Measurements from ENCODE around the gene RANBP1.

Gene RANBP1

GRCh38 chr22:20109411-20110358 lies 6.2 kb upstream of the RANBP1 start:
- no peak for FAIRE-seq

GRCh38 chr22:20110359-20110985 lies 5.4 kb upstream of the RANBP1 start:
- no peak for FAIRE-seq

GRCh38 chr22:20111045-20111688 lies 4.7 kb upstream of the RANBP1 start:
- no peak for FAIRE-seq

GRCh38 chr22:20111689-20112622 lies 3.9 kb upstream of the RANBP1 start:
- FAIRE-seq: no peak

GRCh38 chr22:20112623-20113511 lies 3.0 kb upstream of the RANBP1 start:
- no peak for FAIRE-seq

- no peak for FAIRE-seq
These were observed 2.2 kb upstream of the RANBP1 start for GRCh38 chr22:20113551-20114310.

GRCh38 chr22:20114506-20115475 lies 1.1 kb upstream of the RANBP1 start:
- FAIRE-seq: no peak

- no peak for FAIRE-seq
These were observed 559 bp downstream of the RANBP1 start for GRCh38 chr22:20116376-20116950.

GRCh38 chr22:20116951-20117632 lies 1.2 kb downstream of the RANBP1 start, which contains the start of gene TRMT2A:
Gene TRMT2A (minus strand): TSS chr22:20117226. CDS start chr22:20116906, 320 bp downstream.
- peak; percentile 41 for FAIRE-seq

- FAIRE-seq: no peak
These were observed 1.9 kb downstream of the RANBP1 start for GRCh38 chr22:20117633-20118299.

GRCh38 chr22:20118300-20119020 lies 2.6 kb downstream of the RANBP1 start:
- FAIRE-seq: no peak

GRCh38 chr22:20121856-20122415 lies 6.0 kb downstream of the RANBP1 start:
- no peak for FAIRE-seq

GRCh38 chr22:20123366-20124082 lies 7.6 kb downstream of the RANBP1 start:
- no peak for FAIRE-seq

- no peak for FAIRE-seq
These were observed 8.3 kb downstream of the RANBP1 start for GRCh38 chr22:20124083-20124787.

Data from A204.1 (cell line).